Heart right ventricle (tissue), 16 donors: ENCODE measurements around the gene GIT1. TPM values are rescaled to one million over a fixed set of nuclear protein-coding genes. Genes with fewer than 3 reads are reported as not detected.

Source experiments
- ATAC-seq, 8 donors: fragments of 200-7000 bp; cut with Tn5 transposase; one replicate each; pipeline ENCODE4 v1.9.1; 2020; ENCODE audit warnings: mild to moderate bottlenecking in 8 of 8, moderate library complexity in 8 of 8, moderate number of reproducible peaks in 1 of 8
- DNase-seq, 2 donors: peaks; one replicate each; pipeline ENCODE4 v3.0.0-alpha.2; 2020
- H3K27ac ChIP-seq, 10 donors: fragments of 200-600 bp; sonication (generic) in 2 of 10; one replicate each; pipeline versions ENCODE4 v1.5.0 to v1.8.0; 2020 to 2022; ENCODE audit warnings: mild to moderate bottlenecking in 3 of 10
- H3K27me3 ChIP-seq, 7 donors: fragments of 200-600 bp; one replicate each; pipeline ENCODE4 v1.8.0; 2021 to 2022; ENCODE audit warnings: mild to moderate bottlenecking in 2 of 7
- H3K36me3 ChIP-seq, 9 donors: fragments of 200-600 bp; sonication (generic) in 1 of 9; one replicate each; pipeline versions ENCODE4 v1.5.0 to v1.8.0; 2020 to 2022; ENCODE audit warnings: mild to moderate bottlenecking in 2 of 9
- H3K4me1 ChIP-seq, 9 donors: fragments of 200-600 bp; sonication (generic) in 1 of 9; one replicate each; pipeline versions ENCODE4 v1.5.0 to v1.8.0; 2020 to 2022; ENCODE audit warnings: mild to moderate bottlenecking in 4 of 9
- H3K4me3 ChIP-seq, 10 donors: fragments of 200-600 bp; sonication (generic) in 2 of 10; one replicate each; pipeline versions ENCODE4 v1.5.0 to v1.8.0; 2020 to 2022; ENCODE audit warnings: mild to moderate bottlenecking in 7 of 10, moderate library complexity in 2 of 10
- H3K9me3 ChIP-seq, 11 donors: fragments of 200-600 bp in 10 of 11; sonication (generic) in 2 of 11; one replicate each; pipeline versions ENCODE4 v1.5.0 to v1.8.0; 2013 to 2022; ENCODE audit warnings: mild to moderate bottlenecking in 2 of 11, control low read depth in 1 of 11, moderate library complexity in 1 of 11
- WGBS, 2 donors: extraction: QIAGEN DNeasy Blood & Tissue Kit; methylation state at CpG; one replicate each; pipeline ENCODE4 v1.1.7; 2013; ENCODE audit warnings: inconsistent platforms in 1 of 2; 5-methylcytosine and 5-hydroxymethylcytosine counted together
- intact Hi-C, 10 donors: fragments of 100-400 bp; cut with DNase I; formaldehyde crosslinking; loops; one replicate each; pipeline versions ENCODE4 v1.11.1 to v1.14.2; 2022
- polyA plus RNA-seq, 2 donors: library from polyadenylated mRNA; stranded (reverse); fragments of 200-250 nt; gene quantifications; one replicate each; pipeline ENCODE4 v1.2.3, GENCODE V29; 2013
- total RNA-seq, 10 donors: library from RNA; stranded (reverse); fragmentation: NEBNext Ultra II Directional in 3 of 10; extraction: Animal tissue kit (Norgen Biotek cat#: 25700) in 3 of 10; gene quantifications; one replicate each; pipeline versions ENCODE4 v1.2.1 to v1.2.4, GENCODE V29; 2021 to 2023
- TF ChIP-seq, protein P1 (sequence below), 9 donors: fragments of 200-600 bp; sonication (generic) in 2 of 9; IDR thresholded peaks; one replicate each; pipeline versions ENCODE4 v1.5.0 to v1.8.0; 2021 to 2022; ENCODE audit warnings: antibody characterized with exemption in 9 of 9, mild to moderate bottlenecking in 5 of 9, moderate library complexity in 1 of 9
- donor health status: Arrhythmogenic right ventricular cardiomyopathy.
- donor health status: ischemic (EF 13 %, LVEDD 7.1; RV severe dilation, severe dysfunction).
- donor health status: healthy with polysubstance abuse.
- donor health status: DM: no; HTN: yes; CAD: no.
- donor health status: DM: no; HTN: no; CAD: no.
- donor health status: ischemic (EF 25% LVEDD 6.9; RV normal size, moderate dysfunction).
- donor health status: ischemic (EF 25% LVEDD 5.7; RV mildly dilated, moderate dysfunction).
- donor health status: healthy.
- donor health status: DM: yes; HTN: yes; CAD: no.
- donor health status: Ischemic cardiomyopathy.
- donor health status: ischemic (EF 35%, LVEDD 5.7; RV mildly dilated, moderate dysfunction).
- donor health status: nonischemic (EF 11% LVEDD 7.7; RV severe dilation, severe dysfunction).
- donor health status: DM: yes; HTN: yes; CAD: no.
- donor health status: PGD.
- donor health status: ischemic (EF 29% LVEDD 5.4; RV normal size, mild dysfunction).
- donor health status: nonischemic (EF 23%, LVEDD 6.1; RV moderate dilation, normal function).

The GIT1 gene
- total and polyA plus RNA-seq, 12 donors, result 20.6 to 35.4 (median 28.9) TPM

GRCh38 chr17:29617481-29618271, 28.2 kb upstream of the GIT1 start:
- peaks cover 14 to 97% (median 79%) of the 10 kb centered on the region in 9 donors for H3K4me1 ChIP-seq
- intact Hi-C loops, result loop anchor here in 4 of 10 donors (5.0 to 10.0 kb wide), 4 partner anchors 157 to 317 kb away; partner anchors contain the start of gene SSH2 (in 2 of the 4)
- peaks cover 0 to 5% (median 0%) of the 10 kb centered on the region in 9 donors for H3K36me3 ChIP-seq
- H3K27me3 ChIP-seq, result peaks cover 0 to 47% (median 0%) of the 10 kb centered on the region in 7 donors
- peak in 5 of 8 donors; percentile 4 to 27 (median 5) for ATAC-seq
- H3K4me3 ChIP-seq, result peak overlapping the region in 9 of 10 donors; percentile 11 to 59 (median 39)
- WGBS, 2 donors, result 18 to 25% methylated on average over 67 to 68 of the region's 68 CpGs
- TF ChIP-seq, protein P1, sequence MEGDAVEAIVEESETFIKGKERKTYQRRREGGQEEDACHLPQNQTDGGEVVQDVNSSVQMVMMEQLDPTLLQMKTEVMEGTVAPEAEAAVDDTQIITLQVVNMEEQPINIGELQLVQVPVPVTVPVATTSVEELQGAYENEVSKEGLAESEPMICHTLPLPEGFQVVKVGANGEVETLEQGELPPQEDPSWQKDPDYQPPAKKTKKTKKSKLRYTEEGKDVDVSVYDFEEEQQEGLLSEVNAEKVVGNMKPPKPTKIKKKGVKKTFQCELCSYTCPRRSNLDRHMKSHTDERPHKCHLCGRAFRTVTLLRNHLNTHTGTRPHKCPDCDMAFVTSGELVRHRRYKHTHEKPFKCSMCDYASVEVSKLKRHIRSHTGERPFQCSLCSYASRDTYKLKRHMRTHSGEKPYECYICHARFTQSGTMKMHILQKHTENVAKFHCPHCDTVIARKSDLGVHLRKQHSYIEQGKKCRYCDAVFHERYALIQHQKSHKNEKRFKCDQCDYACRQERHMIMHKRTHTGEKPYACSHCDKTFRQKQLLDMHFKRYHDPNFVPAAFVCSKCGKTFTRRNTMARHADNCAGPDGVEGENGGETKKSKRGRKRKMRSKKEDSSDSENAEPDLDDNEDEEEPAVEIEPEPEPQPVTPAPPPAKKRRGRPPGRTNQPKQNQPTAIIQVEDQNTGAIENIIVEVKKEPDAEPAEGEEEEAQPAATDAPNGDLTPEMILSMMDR (IDR thresholded peaks at IDR 0.05), result peak; percentile 11 to 85 (median 59)
- H3K27ac ChIP-seq, result peak overlapping the region in 4 of 10 donors; percentile 4 to 89 (median 76)
- peak in 1 of 2 donors; percentile 82 for DNase-seq
- no peaks in the 10 kb centered on the region for H3K9me3 ChIP-seq

- WGBS, 2 donors, result 27 to 37% methylated on average over 16 of the region's 16 CpGs
- H3K4me1 ChIP-seq, result peaks cover 14 to 95% (median 77%) of the 10 kb centered on the region in 9 donors
- peak; percentile 56 to 75 for DNase-seq
- H3K27ac ChIP-seq, result peak overlapping the region in 1 of 10 donors; percentile 83
- H3K36me3 ChIP-seq, result peaks cover 0 to 5% (median 0%) of the 10 kb centered on the region in 9 donors
- H3K4me3 ChIP-seq, result peak overlapping the region in 7 of 10 donors; percentile 19 to 59 (median 39)
- ATAC-seq, result no peak
- intact Hi-C loops, result loop anchor here in 4 of 10 donors (5.0 to 10.0 kb wide), 4 partner anchors 158 to 318 kb away; partner anchors contain the start of gene SSH2 (in 2 of the 4)
- H3K9me3 ChIP-seq, result no peaks in the 10 kb centered on the region
- peaks cover 0 to 46% (median 0%) of the 10 kb centered on the region in 7 donors for H3K27me3 ChIP-seq
- TF ChIP-seq, protein P1 (IDR thresholded peaks at IDR 0.05), result peak in 7 of 9 donors; percentile 26 to 73 (median 41)
Observed at GRCh38 chr17:29617125-29617480, 27.7 kb upstream of the GIT1 start.

DNA sequence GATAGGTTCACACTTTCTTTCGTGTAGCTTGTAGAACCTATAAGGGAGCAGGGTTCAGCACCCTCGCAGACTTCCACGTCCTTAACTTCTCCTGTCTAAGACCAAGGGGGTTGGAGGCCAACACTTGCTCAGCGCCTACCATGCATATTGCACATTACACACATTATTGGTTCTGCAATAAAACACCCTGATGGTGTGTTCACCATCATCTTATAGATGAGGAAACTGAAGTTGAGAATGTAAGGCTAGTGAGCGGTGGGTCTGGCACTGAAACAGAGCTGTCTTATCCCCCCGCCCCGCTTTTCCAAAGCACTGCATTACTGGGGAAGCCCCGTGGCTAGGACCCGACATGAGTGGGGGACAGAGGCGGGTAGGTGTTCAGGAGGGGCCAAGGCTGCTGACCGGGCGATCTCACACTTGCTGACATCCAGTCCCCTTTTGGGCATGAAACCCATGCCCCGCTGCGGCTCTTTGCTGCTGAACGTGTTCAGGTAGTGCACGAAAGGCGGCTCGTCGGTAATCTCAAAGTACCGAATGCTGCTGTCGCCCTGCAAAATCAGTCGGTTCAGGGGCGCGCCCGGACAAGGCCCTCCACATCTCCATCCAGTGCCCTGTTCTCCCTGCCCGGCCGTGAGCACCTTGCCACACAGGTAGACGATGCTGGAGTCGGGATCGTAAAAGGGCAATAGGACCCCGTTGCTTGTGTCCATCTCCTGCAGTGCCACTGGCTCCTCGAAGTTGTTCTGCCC, 27.0 kb upstream of the GIT1 start:
- Histone ChIP-seq H3K27ac (peak overlapping the region in 2 of 10 donors; percentile 26 to 37), H3K4me3 (peak overlapping the region; percentile 14 to 60 (median 50)), H3K4me1 (peaks cover 14 to 89% (median 72%) of the 10 kb centered on the region in 9 donors), H3K27me3 (peaks cover 0 to 43% (median 0%) of the 10 kb centered on the region in 7 donors), H3K36me3 (peaks cover 0 to 5% (median 0%) of the 10 kb centered on the region in 9 donors), H3K9me3 (no peaks in the 10 kb centered on the region)
- TF ChIP-seq, protein P1 (IDR thresholded peaks at IDR 0.05), result no peak
- intact Hi-C loops, result loop anchor here in 4 of 10 donors (5.0 to 10.0 kb wide), 4 partner anchors 158 to 318 kb away; partner anchors contain the start of gene SSH2 (in 2 of the 4)
- no peak for ATAC-seq
- 62 to 68% methylated on average over 32 of the region's 32 CpGs for WGBS, 2 donors
- DNase-seq, result no peak
